Measurements from ENCODE around the gene NPAS2. TPM values are rescaled to one million over a fixed set of nuclear protein-coding genes. Genes with fewer than 3 reads are reported as not detected.

The NPAS2 gene
- total and polyA plus RNA-seq, 4 donors: 5.9 to 17.1 (median 10.4) TPM

DNA sequence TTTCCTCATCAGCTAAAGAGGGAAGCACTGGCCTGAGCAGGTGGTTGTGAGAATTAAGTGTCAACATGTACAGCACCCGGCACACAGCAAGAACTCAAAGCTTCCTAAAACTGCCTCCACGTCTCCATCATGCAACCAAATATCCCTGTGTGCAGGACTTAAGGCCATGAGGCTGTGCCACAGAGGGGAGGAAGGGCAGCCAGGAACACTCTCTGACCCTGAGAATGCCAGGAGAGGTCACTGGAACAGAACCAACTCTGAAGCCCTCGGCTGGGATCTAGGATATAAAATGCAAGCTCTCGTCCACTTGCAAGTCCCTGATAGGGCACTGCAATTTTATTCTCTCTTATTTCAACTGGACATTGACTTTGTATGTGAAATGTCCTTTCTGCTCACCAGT, 12.2 kb upstream of the NPAS2 start:
- TF ChIP-seq, protein P1, sequence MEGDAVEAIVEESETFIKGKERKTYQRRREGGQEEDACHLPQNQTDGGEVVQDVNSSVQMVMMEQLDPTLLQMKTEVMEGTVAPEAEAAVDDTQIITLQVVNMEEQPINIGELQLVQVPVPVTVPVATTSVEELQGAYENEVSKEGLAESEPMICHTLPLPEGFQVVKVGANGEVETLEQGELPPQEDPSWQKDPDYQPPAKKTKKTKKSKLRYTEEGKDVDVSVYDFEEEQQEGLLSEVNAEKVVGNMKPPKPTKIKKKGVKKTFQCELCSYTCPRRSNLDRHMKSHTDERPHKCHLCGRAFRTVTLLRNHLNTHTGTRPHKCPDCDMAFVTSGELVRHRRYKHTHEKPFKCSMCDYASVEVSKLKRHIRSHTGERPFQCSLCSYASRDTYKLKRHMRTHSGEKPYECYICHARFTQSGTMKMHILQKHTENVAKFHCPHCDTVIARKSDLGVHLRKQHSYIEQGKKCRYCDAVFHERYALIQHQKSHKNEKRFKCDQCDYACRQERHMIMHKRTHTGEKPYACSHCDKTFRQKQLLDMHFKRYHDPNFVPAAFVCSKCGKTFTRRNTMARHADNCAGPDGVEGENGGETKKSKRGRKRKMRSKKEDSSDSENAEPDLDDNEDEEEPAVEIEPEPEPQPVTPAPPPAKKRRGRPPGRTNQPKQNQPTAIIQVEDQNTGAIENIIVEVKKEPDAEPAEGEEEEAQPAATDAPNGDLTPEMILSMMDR (IDR thresholded peaks at IDR 0.05; ENCODE audit: control extremely low read depth, extremely low read depth): no peak
- no peak for ATAC-seq (ENCODE audit: insufficient read depth, low FRiP score)
- 87 to 93% methylated on average over 4 of the region's 4 CpGs for WGBS, 2 donors
- no peak overlapping the region for H3K27ac ChIP-seq (ENCODE audit: low read depth in 1 of 2, low read length in 1 of 2)
- H3K4me1 ChIP-seq (ENCODE audit: control insufficient read depth in 5 of 5, insufficient read depth in 5 of 5, low read length in 5 of 5): peaks cover 0 to 1% (median 0%) of the 10 kb centered on the region in 5 donors
- H3K4me3 ChIP-seq: no peak overlapping the region
- no peak overlapping the region for H3K9ac ChIP-seq (ENCODE audit: insufficient read depth in 1 of 2, low read length in 2 of 2)
- peaks cover 0 to 3% (median 0%) of the 10 kb centered on the region in 4 donors for H3K9me3 ChIP-seq (ENCODE audit: control insufficient read depth in 4 of 4, insufficient read depth in 3 of 4, low read length in 3 of 4)
- no peak for DNase-seq
- no peaks in the 10 kb centered on the region for H3K36me3 ChIP-seq (ENCODE audit: control insufficient read depth in 4 of 4, insufficient read depth in 4 of 4, low read length in 4 of 4)
- H3K27me3 ChIP-seq (ENCODE audit: control insufficient read depth in 3 of 3, insufficient read depth in 3 of 3, low read length in 2 of 3): peaks cover 0 to 3% (median 0%) of the 10 kb centered on the region in 3 donors

DNA sequence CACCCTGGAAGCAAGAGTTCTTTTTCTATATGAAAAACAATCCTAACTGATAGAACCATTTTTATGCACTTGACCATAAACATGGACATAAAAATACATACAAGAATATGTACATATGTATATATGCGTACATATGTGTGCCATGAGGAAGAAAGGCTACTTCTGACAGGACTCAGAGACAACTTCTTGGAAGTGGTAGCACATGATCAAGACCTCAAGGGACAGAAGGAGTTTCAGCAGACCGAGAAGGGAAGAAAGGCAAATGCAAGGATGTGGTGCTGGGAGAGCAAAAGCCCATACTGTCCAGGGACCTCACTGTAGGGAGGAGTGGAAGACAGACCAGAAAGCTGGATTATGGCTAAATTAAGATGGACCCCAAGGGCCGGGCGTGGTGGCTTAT, 11.4 kb upstream of the NPAS2 start:
- no peak for ATAC-seq (ENCODE audit: insufficient read depth, low FRiP score)
- WGBS, 2 donors: 84 to 97% methylated on average over 4 of the region's 4 CpGs
- DNase-seq: no peak
- Histone ChIP-seq H3K27me3 (ENCODE audit: control insufficient read depth in 3 of 3, insufficient read depth in 3 of 3, low read length in 2 of 3) (peaks cover 0 to 3% (median 0%) of the 10 kb centered on the region in 3 donors), H3K9ac (ENCODE audit: insufficient read depth in 1 of 2, low read length in 2 of 2) (no peak overlapping the region), H3K9me3 (ENCODE audit: control insufficient read depth in 4 of 4, insufficient read depth in 3 of 4, low read length in 3 of 4) (peaks cover 0 to 3% (median 0%) of the 10 kb centered on the region in 4 donors), H3K36me3 (ENCODE audit: control insufficient read depth in 4 of 4, insufficient read depth in 4 of 4, low read length in 4 of 4) (no peaks in the 10 kb centered on the region), H3K4me3 (no peak overlapping the region), H3K4me1 (ENCODE audit: control insufficient read depth in 5 of 5, insufficient read depth in 5 of 5, low read length in 5 of 5) (peaks cover 0 to 6% (median 0%) of the 10 kb centered on the region in 5 donors), H3K27ac (ENCODE audit: low read depth in 1 of 2, low read length in 1 of 2) (no peak overlapping the region)
- TF ChIP-seq, protein P1 (IDR thresholded peaks at IDR 0.05; ENCODE audit: control extremely low read depth, extremely low read depth): no peak

DNA sequence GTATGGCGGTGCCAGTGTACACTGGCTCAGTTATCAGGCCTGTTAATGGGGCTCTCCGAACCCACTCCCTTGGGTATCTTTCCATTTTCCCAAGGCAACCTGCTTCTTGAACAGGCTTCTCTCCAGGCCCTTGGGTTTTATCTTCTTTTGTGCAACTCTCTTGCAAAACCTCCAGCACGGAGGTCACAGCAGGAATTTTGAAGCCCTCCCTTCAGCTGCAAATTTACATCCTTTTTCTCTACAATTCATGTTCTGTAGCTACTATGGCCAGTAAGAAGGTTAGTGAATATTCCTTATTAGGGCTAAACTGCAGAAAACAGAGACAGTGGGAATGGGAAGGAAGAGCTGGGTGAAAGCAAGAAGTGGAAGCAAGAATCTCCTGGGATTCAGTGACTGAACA, 10.4 kb upstream of the NPAS2 start:
- ATAC-seq (ENCODE audit: insufficient read depth, low FRiP score) (no peak), DNase-seq (no peak)
- Histone ChIP-seq H3K4me1 (ENCODE audit: control insufficient read depth in 5 of 5, insufficient read depth in 5 of 5, low read length in 5 of 5) (peaks cover 0 to 15% (median 4%) of the 10 kb centered on the region in 5 donors), H3K27ac (ENCODE audit: low read depth in 1 of 2, low read length in 1 of 2) (no peak overlapping the region), H3K36me3 (ENCODE audit: control insufficient read depth in 4 of 4, insufficient read depth in 4 of 4, low read length in 4 of 4) (no peaks in the 10 kb centered on the region), H3K9ac (ENCODE audit: insufficient read depth in 1 of 2, low read length in 2 of 2) (no peak overlapping the region), H3K27me3 (ENCODE audit: control insufficient read depth in 3 of 3, insufficient read depth in 3 of 3, low read length in 2 of 3) (peaks cover 0 to 3% (median 0%) of the 10 kb centered on the region in 3 donors), H3K4me3 (no peak overlapping the region), H3K9me3 (ENCODE audit: control insufficient read depth in 4 of 4, insufficient read depth in 3 of 4, low read length in 3 of 4) (peaks cover 0 to 3% (median 0%) of the 10 kb centered on the region in 4 donors)
- 78 to 88% methylated on average over 3 of the region's 3 CpGs for WGBS, 2 donors
- TF ChIP-seq, protein P1 (IDR thresholded peaks at IDR 0.05; ENCODE audit: control extremely low read depth, extremely low read depth): no peak

DNA sequence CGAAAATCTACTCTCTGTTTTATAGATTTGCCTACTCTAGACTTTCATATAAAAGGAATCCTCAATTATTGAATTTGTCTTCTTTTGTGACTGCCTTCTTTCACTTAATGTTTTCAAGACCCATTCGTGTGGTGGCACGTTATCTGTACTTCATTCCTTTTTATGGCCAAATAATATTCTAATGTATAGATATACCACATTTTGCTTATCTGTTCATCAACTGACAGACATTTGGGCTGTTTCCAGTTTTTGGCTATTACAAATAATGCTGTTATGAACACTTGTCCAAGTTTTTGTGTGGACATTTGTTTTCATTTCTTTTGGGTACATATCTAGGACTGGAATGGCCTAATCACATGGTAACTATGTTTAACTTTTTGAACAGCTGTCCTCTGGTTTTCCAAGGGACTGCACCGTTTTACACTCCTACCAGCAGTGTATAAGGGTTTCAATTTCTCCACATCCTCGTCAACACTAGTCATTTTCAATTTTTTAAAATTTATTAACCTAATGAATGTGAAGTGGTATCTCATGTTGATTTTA, 9.3 kb upstream of the NPAS2 start:
- Histone ChIP-seq H3K9me3 (ENCODE audit: control insufficient read depth in 4 of 4, insufficient read depth in 3 of 4, low read length in 3 of 4) (peaks cover 0 to 3% (median 0%) of the 10 kb centered on the region in 4 donors), H3K4me1 (ENCODE audit: control insufficient read depth in 5 of 5, insufficient read depth in 5 of 5, low read length in 5 of 5) (peaks cover 0 to 19% (median 4%) of the 10 kb centered on the region in 5 donors), H3K36me3 (ENCODE audit: control insufficient read depth in 4 of 4, insufficient read depth in 4 of 4, low read length in 4 of 4) (no peaks in the 10 kb centered on the region), H3K9ac (ENCODE audit: insufficient read depth in 1 of 2, low read length in 2 of 2) (no peak overlapping the region), H3K4me3 (no peak overlapping the region), H3K27ac (ENCODE audit: low read depth in 1 of 2, low read length in 1 of 2) (no peak overlapping the region), H3K27me3 (ENCODE audit: control insufficient read depth in 3 of 3, insufficient read depth in 3 of 3, low read length in 2 of 3) (peaks cover 0 to 3% (median 0%) of the 10 kb centered on the region in 3 donors)
- 79 to 87% methylated on average over 5 of the region's 5 CpGs for WGBS, 2 donors
- DNase-seq: no peak
- no peak for ATAC-seq (ENCODE audit: insufficient read depth, low FRiP score)
- TF ChIP-seq, protein P1 (IDR thresholded peaks at IDR 0.05; ENCODE audit: control extremely low read depth, extremely low read depth): no peak
